DOHH2 (cell line): Measurements from ENCODE around the gene XPC.

Experiments
- H3F3A ChIP-seq: fragments of 200-600 bp; sonication (generic), shearing (Covaris generic); 2 replicates; pipeline ENCODE4 v1.6.0; 2016; ENCODE audit warnings: antibody characterized with exemption, mild to moderate bottlenecking; ENCODE audit not compliant: control insufficient read depth, insufficient read depth
- H3K27ac ChIP-seq: fragments of 200-600 bp; sonication (generic); 2 replicates; pipeline ENCODE4 v1.5.1; 2014; ENCODE audit warnings: low read depth, mild to moderate bottlenecking, low read length, moderate library complexity
- H3K27me3 ChIP-seq: fragments of 200-600 bp; sonication (generic); 2 replicates; pipeline ENCODE4 v1.6.1; 2014; ENCODE audit warnings: mild to moderate bottlenecking, low read length, mixed read lengths; ENCODE audit not compliant: control insufficient read depth
- H3K36me3 ChIP-seq: fragments of 200-600 bp; sonication (generic); 2 replicates; pipeline ENCODE4 v1.6.1; 2014; ENCODE audit warnings: mild to moderate bottlenecking, low read length, moderate library complexity, mixed read lengths; ENCODE audit not compliant: control insufficient read depth
- H3K4me1 ChIP-seq: fragments of 200-600 bp; sonication (generic); 2 replicates; pipeline ENCODE4 v1.6.1; 2014; ENCODE audit warnings: mild to moderate bottlenecking, low read length, mixed read lengths; ENCODE audit not compliant: control insufficient read depth
- H3K4me2 ChIP-seq: fragments of 200-600 bp; sonication (generic); 2 replicates; pipeline ENCODE4 v1.6.0; 2014; ENCODE audit warnings: mild to moderate bottlenecking, low read length, moderate library complexity
- H3K4me3 ChIP-seq: fragments of 200-600 bp; sonication (generic); 2 replicates; pipeline ENCODE4 v1.5.1; 2014; ENCODE audit warnings: mild to moderate bottlenecking, low read length, mixed read lengths
- H3K79me2 ChIP-seq: fragments of 200-600 bp; sonication (generic); 2 replicates; pipeline ENCODE4 v1.6.1; 2014; ENCODE audit warnings: mild to moderate bottlenecking, low read length, mixed read lengths; ENCODE audit not compliant: control insufficient read depth
- H3K9me2 ChIP-seq: fragments of 200-600 bp; sonication (generic); replicated peaks from 2 replicates; pipeline ENCODE4 v1.6.1; 2014; ENCODE audit warnings: mild to moderate bottlenecking, low read length, mixed read lengths; ENCODE audit not compliant: control insufficient read depth
- H3K9me3 ChIP-seq: fragments of 200-600 bp; sonication (generic); 2 replicates; pipeline ENCODE4 v1.6.1; 2014; ENCODE audit warnings: antibody characterized with exemption, low read length, mixed read lengths; ENCODE audit not compliant: control insufficient read depth, insufficient read depth
- H4K20me1 ChIP-seq: fragments of 200-600 bp; sonication (generic); 2 replicates; pipeline ENCODE4 v1.6.0; 2014; ENCODE audit warnings: low read depth, mild to moderate bottlenecking, antibody characterized with exemption, low read length, moderate library complexity; ENCODE audit not compliant: control insufficient read depth, insufficient read depth
- EZH2phosphoT487 ChIP-seq: fragments of 200-600 bp; sonication (generic); IDR thresholded peaks from 2 replicates; pipeline ENCODE4 v1.6.1; 2017; ENCODE audit warnings: borderline replicate concordance, mild to moderate bottlenecking, antibody characterized with exemption, low read length, moderate library complexity, mixed read lengths
- TF ChIP-seq, protein P1 (sequence below): fragments of 200-600 bp; sonication (generic); IDR thresholded peaks from one replicate; pipeline ENCODE4 v1.5.1; 2014; ENCODE audit warnings: antibody characterized with exemption, mild to moderate bottlenecking, low read depth, low read length; ENCODE audit not compliant: poor library complexity, severe bottlenecking

The XPC gene

DNA sequence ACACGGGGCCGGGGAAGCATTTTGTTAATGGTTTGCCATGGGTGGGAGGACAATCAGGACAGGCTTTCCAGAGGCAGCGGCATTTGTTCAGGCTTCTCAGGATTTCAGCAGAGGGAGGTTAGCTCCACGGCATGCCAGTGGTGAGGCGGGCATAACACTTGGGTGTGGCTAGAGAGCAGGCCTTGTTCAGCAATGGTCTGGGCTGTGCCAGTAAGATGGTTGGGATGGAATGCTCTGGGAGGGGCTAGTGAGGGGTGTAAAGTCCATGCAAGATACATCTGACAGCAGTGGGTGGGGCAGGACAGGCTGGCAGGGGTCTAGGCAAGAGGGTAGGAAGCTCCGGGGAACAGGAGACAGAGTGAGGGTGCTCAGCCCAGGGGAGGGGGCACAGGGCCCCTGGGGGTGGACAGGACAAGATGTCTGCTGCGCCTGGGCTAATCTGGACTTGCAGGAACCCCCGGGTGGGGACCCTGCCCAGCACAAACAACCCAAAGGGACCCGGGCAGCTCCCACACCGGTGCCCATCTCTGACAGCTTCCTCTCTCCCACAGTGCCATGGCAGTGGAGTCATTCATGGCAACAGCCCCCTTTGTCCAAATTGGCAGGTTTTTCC, 45.1 kb downstream of the XPC start:
- peaks cover 53% of the 10 kb centered on the region for H3K36me3 ChIP-seq
- peaks cover 5% of the 10 kb centered on the region for H3K79me2 ChIP-seq
- H3K9me2 ChIP-seq: no peaks in the 10 kb centered on the region
- H3K27ac ChIP-seq: no peak overlapping the region
- no peak overlapping the region for H3K4me3 ChIP-seq
- no peak for TF ChIP-seq EZH2phosphoT487
- TF ChIP-seq, protein P1, sequence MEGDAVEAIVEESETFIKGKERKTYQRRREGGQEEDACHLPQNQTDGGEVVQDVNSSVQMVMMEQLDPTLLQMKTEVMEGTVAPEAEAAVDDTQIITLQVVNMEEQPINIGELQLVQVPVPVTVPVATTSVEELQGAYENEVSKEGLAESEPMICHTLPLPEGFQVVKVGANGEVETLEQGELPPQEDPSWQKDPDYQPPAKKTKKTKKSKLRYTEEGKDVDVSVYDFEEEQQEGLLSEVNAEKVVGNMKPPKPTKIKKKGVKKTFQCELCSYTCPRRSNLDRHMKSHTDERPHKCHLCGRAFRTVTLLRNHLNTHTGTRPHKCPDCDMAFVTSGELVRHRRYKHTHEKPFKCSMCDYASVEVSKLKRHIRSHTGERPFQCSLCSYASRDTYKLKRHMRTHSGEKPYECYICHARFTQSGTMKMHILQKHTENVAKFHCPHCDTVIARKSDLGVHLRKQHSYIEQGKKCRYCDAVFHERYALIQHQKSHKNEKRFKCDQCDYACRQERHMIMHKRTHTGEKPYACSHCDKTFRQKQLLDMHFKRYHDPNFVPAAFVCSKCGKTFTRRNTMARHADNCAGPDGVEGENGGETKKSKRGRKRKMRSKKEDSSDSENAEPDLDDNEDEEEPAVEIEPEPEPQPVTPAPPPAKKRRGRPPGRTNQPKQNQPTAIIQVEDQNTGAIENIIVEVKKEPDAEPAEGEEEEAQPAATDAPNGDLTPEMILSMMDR: no peak
- no peaks in the 10 kb centered on the region for H4K20me1 ChIP-seq
- H3F3A ChIP-seq: no peaks in the 10 kb centered on the region
- no peaks in the 10 kb centered on the region for H3K27me3 ChIP-seq
- H3K9me3 ChIP-seq: no peaks in the 10 kb centered on the region
- H3K4me2 ChIP-seq: no peak overlapping the region
- no peaks in the 10 kb centered on the region for H3K4me1 ChIP-seq

DNA sequence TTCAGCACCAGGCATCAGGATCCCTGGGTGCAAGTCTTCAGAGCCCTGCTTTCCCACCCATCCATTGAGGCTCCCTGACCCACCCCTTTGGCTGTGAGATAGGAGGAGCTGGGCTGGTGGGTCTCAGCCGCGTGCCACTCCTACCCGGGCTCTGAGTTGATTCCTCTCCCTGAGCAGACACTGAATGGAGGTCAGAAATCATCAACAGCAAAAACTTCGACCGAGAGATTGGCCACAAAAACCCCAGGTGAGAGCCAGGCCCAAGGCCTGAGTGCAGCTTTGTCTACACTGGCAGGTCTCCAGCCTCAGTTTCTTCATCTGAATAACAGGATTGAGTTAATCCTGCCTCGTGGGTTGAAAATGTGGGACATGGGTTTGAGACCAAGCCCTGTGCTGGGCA, 45.7 kb downstream of the XPC start:
- no peaks in the 10 kb centered on the region for H3K9me3 ChIP-seq
- no peak for TF ChIP-seq EZH2phosphoT487
- TF ChIP-seq, protein P1: no peak
- no peaks in the 10 kb centered on the region for H3K9me2 ChIP-seq
- H3K79me2 ChIP-seq: peaks cover 11% of the 10 kb centered on the region
- no peaks in the 10 kb centered on the region for H3K4me1 ChIP-seq
- no peak overlapping the region for H3K27ac ChIP-seq
- no peak overlapping the region for H3K4me2 ChIP-seq
- H3K27me3 ChIP-seq: no peaks in the 10 kb centered on the region
- H3K36me3 ChIP-seq: peaks cover 59% of the 10 kb centered on the region
- no peaks in the 10 kb centered on the region for H3F3A ChIP-seq
- H4K20me1 ChIP-seq: no peaks in the 10 kb centered on the region
- H3K4me3 ChIP-seq: no peak overlapping the region

DNA sequence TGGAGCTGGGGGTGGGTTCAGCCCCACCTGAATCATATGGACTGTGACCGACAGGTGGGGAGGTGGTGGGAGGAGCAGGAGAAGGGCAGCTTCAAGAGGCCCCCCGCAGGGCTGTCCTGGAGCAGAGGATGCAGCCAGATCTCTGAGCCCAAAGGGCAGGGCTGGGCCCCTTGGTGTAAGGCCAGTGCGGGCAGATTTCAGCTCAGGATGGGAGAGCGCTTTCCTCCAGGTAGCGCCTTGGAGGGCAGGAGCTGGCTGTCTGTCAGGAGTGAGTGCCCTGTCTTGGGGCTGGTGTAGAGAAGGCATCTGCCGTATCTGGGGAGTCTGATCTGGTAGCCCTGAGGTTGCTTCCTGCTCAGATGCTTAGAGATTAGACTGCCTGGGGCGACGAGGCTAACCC, 46.3 kb downstream of the XPC start:
- no peaks in the 10 kb centered on the region for H3K9me3 ChIP-seq
- H3K9me2 ChIP-seq: no peaks in the 10 kb centered on the region
- no peak overlapping the region for H3K4me2 ChIP-seq
- peaks cover 59% of the 10 kb centered on the region for H3K36me3 ChIP-seq
- TF ChIP-seq, protein P1: no peak
- TF ChIP-seq EZH2phosphoT487: no peak
- no peak overlapping the region for H3K4me3 ChIP-seq
- no peaks in the 10 kb centered on the region for H3K4me1 ChIP-seq
- H3K27ac ChIP-seq: no peak overlapping the region
- H3K27me3 ChIP-seq: no peaks in the 10 kb centered on the region
- H3F3A ChIP-seq: no peaks in the 10 kb centered on the region
- H4K20me1 ChIP-seq: no peaks in the 10 kb centered on the region
- H3K79me2 ChIP-seq: peaks cover 16% of the 10 kb centered on the region
